Stomach smooth muscle (tissue), 2 donors: ENCODE measurements around the gene ANGPTL7.
"Not testable (repeated sequence)": the region's sequence is repeated elsewhere in the genome, so short reads cannot be mapped to it uniquely, and the experiment has no call there.

Experiments used
- H3K27ac ChIP-seq: one replicate; pipeline ENCODE4 v1.7.0; 2013; ENCODE audit warnings: mild to moderate bottlenecking, low read length, inconsistent platforms
- H3K27me3 ChIP-seq, 2 donors: one replicate each; pipeline ENCODE4 v1.7.0; 2013; ENCODE audit warnings: low read length in 2 of 2; ENCODE audit not compliant: insufficient read depth in 2 of 2, control insufficient read depth in 1 of 2
- H3K36me3 ChIP-seq, 2 donors: one replicate each; pipeline ENCODE4 v1.7.0; 2013; ENCODE audit warnings: low read length in 2 of 2; ENCODE audit not compliant: control insufficient read depth in 2 of 2, insufficient read depth in 2 of 2
- H3K4me1 ChIP-seq: one replicate; pipeline ENCODE4 v1.7.0; 2013; ENCODE audit warnings: low read length; ENCODE audit not compliant: control insufficient read depth, insufficient read depth
- H3K4me3 ChIP-seq, 2 donors: one replicate each; pipeline ENCODE4 v1.7.0; 2013; ENCODE audit warnings: low read length in 2 of 2
- H3K9ac ChIP-seq, 2 donors: one replicate each; pipeline ENCODE4 v1.7.0; 2013; ENCODE audit warnings: low read length in 2 of 2, mild to moderate bottlenecking in 1 of 2
- H3K9me3 ChIP-seq, 2 donors: one replicate each; pipeline ENCODE4 v1.7.0; 2013; ENCODE audit warnings: low read length in 2 of 2; ENCODE audit not compliant: control insufficient read depth in 2 of 2
- donor health status: healthy.
- donor health status: Pancreatic carcinoma.

ANGPTL7 gene

DNA sequence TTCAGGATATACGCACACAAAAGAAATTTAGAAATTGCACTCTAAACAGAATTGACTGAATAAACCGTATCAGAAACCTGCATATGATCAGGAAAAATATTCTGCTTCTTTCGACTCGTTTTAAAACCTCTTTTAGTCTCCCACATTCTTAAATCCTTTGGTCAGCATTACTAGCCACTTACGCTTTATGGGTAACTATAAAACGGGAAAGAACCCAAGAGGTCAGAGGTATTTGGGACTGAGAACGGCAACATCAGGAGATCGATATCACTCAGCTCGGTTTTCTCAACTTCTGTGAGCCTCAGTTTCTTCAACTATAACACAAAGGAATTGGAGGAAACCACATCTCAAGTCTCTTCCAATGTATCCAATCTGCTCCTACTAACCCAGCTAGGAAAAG, 36.4 kb upstream of the ANGPTL7 start:
- H3K27ac ChIP-seq, result no peak overlapping the region
- no peaks in the 10 kb centered on the region for H3K27me3 ChIP-seq
- no peak overlapping the region for H3K9ac ChIP-seq
- H3K9me3 ChIP-seq, result no peaks in the 10 kb centered on the region
- peaks cover 8% of the 10 kb centered on the region for H3K4me1 ChIP-seq
- no peak overlapping the region for H3K4me3 ChIP-seq
- H3K36me3 ChIP-seq, result peaks cover 22 to 28% of the 10 kb centered on the region in 2 donors

DNA sequence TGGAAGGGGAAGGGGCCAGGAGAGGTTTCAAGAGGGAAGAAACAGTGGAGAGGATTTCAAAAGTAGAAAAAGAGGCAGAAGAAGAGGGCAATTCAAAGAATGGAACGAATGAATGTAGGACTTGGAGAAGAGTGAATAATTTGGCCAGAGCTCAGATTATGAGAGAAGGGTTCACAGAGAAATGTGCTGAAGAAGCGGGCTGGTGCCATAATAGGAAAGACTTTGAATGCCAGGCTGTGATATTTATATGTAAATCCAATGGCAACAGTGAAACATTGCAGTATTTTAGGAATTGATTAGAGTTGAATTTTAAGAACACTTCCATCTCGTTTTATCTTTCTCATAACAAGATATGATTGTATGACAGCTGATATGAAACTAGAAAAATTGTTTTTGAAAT, 36.0 kb upstream of the ANGPTL7 start:
- Histone ChIP-seq H3K9ac (no peak overlapping the region), H3K36me3 (peaks cover 22 to 27% of the 10 kb centered on the region in 2 donors), H3K27ac (no peak overlapping the region), H3K9me3 (no peaks in the 10 kb centered on the region), H3K4me3 (no peak overlapping the region), H3K4me1 (peaks cover 12% of the 10 kb centered on the region), H3K27me3 (no peaks in the 10 kb centered on the region)

GRCh38 chr1:11156441-11156840, 32.7 kb upstream of the ANGPTL7 start:
- no peak overlapping the region for H3K27ac ChIP-seq
- H3K9ac ChIP-seq, result no peak overlapping the region
- peaks cover 14 to 18% of the 10 kb centered on the region in 2 donors for H3K36me3 ChIP-seq
- H3K9me3 ChIP-seq, result no peaks in the 10 kb centered on the region
- peaks cover 20% of the 10 kb centered on the region for H3K4me1 ChIP-seq
- no peaks in the 10 kb centered on the region for H3K27me3 ChIP-seq
- H3K4me3 ChIP-seq, result no peak overlapping the region

GRCh38 chr1:11156963-11157362, 32.2 kb upstream of the ANGPTL7 start:
- Histone ChIP-seq H3K27ac (peak overlapping the region; percentile 60), H3K9me3 (no peaks in the 10 kb centered on the region), H3K4me1 (peaks cover 20% of the 10 kb centered on the region), H3K9ac (no peak overlapping the region), H3K36me3 (peaks cover 14 to 18% of the 10 kb centered on the region in 2 donors), H3K27me3 (no peaks in the 10 kb centered on the region), H3K4me3 (no peak overlapping the region)

DNA sequence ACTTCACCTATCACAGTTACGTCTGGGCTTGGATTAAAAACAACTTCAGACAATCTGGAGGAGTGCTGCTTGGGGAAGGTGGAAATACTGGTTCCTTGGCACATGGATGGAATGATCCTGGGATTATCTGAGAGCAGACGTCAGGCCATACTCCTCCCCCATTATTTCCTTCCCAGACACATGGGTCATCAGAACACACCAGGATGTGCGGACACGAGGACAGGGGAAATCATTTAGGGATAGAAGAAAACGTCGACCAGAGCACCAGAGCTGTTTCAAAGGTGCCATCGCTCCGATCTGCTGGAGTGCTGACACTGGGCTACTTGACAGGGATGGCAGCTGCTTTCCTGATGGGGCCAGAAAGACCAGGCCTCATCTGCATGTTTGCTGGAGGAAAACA, 31.8 kb upstream of the ANGPTL7 start:
- no peak overlapping the region for H3K9ac ChIP-seq
- peaks cover 20% of the 10 kb centered on the region for H3K4me1 ChIP-seq
- H3K36me3 ChIP-seq, result peaks cover 14 to 16% of the 10 kb centered on the region in 2 donors

GRCh38 chr1:11157867-11158266, 31.3 kb upstream of the ANGPTL7 start:
- Histone ChIP-seq H3K36me3 (peaks cover 14% of the 10 kb centered on the region in 2 donors), H3K4me1 (peaks cover 20% of the 10 kb centered on the region), H3K27me3 (no peaks in the 10 kb centered on the region), H3K9ac (no peak overlapping the region), H3K4me3 (peak overlapping the region in 1 of 2 donors; percentile 14), H3K27ac (peak overlapping the region; percentile 60), H3K9me3 (no peaks in the 10 kb centered on the region)

More for the DNA sequence above, 31.8 kb upstream of the ANGPTL7 start:
- H3K9me3 ChIP-seq, result no peaks in the 10 kb centered on the region
- H3K27ac ChIP-seq, result peak overlapping the region; percentile 60
- H3K4me3 ChIP-seq, result no peak overlapping the region
- H3K27me3 ChIP-seq, result no peaks in the 10 kb centered on the region

DNA sequence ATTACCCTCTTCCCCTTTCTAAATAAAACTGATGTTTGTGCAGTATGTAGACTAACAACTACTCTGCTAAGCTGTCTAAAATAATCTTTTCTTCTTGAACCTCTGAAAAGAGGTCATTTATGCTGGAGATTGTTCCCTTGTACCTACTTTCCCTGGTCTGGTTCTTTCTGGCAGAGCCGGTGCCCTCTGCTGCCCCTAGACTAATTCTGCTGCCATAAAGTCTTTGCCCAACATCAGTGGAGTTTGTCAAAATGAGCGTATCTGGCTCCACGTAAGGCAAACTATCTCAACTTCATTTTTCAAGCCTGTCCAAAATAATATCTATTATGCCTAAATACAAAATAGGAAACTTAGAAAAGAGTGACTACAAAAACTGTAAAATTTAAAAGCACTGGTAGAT, 30.9 kb upstream of the ANGPTL7 start:
- Histone ChIP-seq H3K27ac (peak overlapping the region; percentile 60), H3K4me3 (peak overlapping the region in 1 of 2 donors; percentile 14), H3K4me1 (peaks cover 20% of the 10 kb centered on the region), H3K27me3 (no peaks in the 10 kb centered on the region), H3K9ac (no peak overlapping the region), H3K9me3 (no peaks in the 10 kb centered on the region), H3K36me3 (peaks cover 14% of the 10 kb centered on the region in 2 donors)

- Histone ChIP-seq H3K27ac (peak overlapping the region; percentile 60), H3K9me3 (no peaks in the 10 kb centered on the region), H3K4me3 (no peak overlapping the region), H3K9ac (no peak overlapping the region), H3K36me3 (peaks cover 14% of the 10 kb centered on the region in 2 donors), H3K4me1 (peaks cover 20% of the 10 kb centered on the region), H3K27me3 (no peaks in the 10 kb centered on the region)
These were observed 30.3 kb upstream of the ANGPTL7 start for GRCh38 chr1:11158720-11159321.

DNA sequence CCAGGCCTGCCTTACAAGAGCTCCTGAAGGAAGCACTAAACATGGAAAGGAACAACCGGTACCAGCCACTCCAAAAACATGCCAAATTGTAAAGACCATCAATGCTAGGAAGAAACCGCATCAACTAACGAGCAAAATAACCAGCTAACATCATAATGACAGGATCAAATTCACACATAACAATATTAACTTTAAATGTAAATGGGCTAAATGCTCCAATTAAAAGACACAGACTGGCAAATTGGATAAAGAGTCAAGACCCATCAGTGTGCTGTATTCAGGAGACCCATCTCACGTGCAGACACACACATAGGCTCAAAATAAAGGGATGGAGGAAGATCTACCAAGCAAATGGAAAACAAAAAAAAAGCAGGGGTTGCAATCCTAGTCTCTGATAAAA, 26.4 kb upstream of the ANGPTL7 start:
- not testable (repeated sequence) for H3K27ac ChIP-seq, H3K9ac ChIP-seq, H3K27me3 ChIP-seq, H3K36me3 ChIP-seq, H3K9me3 ChIP-seq, H3K4me3 ChIP-seq
- H3K4me1 ChIP-seq, result peaks cover 15% of the 10 kb centered on the region

- not testable (repeated sequence) for H3K27me3 ChIP-seq, H3K4me1 ChIP-seq, H3K9me3 ChIP-seq, H3K27ac ChIP-seq, H3K36me3 ChIP-seq, H3K4me3 ChIP-seq, H3K9ac ChIP-seq
These were observed 22.4 kb upstream of the ANGPTL7 start for GRCh38 chr1:11166744-11167143.

DNA sequence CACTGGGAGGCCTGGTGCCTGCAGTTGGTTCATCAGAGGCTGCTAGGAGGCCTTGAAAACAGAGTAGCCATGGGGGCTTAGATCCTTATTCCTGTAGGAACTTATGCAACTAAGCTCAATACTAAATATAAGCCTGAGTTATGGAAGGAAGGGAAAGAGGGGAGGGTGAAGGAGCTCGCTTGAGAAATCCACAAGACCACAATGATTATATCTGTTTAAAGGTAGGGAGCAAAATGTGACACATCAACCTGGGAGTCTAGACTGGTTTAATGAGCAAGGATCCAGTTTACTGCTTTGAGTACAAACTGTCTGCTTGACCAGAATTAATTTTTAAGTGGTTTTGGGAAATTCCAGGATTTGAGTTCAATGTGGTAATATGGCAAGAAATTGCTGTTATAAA, 20.4 kb upstream of the ANGPTL7 start:
- Histone ChIP-seq H3K9ac (no peak overlapping the region), H3K4me1 (no peaks in the 10 kb centered on the region), H3K4me3 (no peak overlapping the region), H3K9me3 (no peaks in the 10 kb centered on the region), H3K27ac (no peak overlapping the region), H3K36me3 (peaks cover 0 to 3% of the 10 kb centered on the region in 2 donors), H3K27me3 (no peaks in the 10 kb centered on the region)
